OCI-LY3 (cell line): ENCODE results near the gene FGB.

ENCODE experiments used
- H2AFZ ChIP-seq: fragments of 200-600, 300-600 bp; shearing (Covaris generic); 2 replicates; pipeline ENCODE4 v1.6.0; 2014; ENCODE audit warnings: antibody characterized with exemption, low read depth, low read length
- H3K27ac ChIP-seq: fragments of 200-600, 300-600 bp; sonication (generic); 2 replicates; pipeline ENCODE4 v1.5.1; 2014; ENCODE audit warnings: mild to moderate bottlenecking, low read length, moderate library complexity, mixed read lengths
- H3K27me3 ChIP-seq: fragments of 200-600, 300-600 bp; sonication (generic); 2 replicates; pipeline ENCODE4 v1.6.1; 2014; ENCODE audit warnings: low read depth, low read length, mixed read lengths
- H3K36me3 ChIP-seq: fragments of 200-600, 300-600 bp; sonication (generic); replicated peaks from 2 replicates; pipeline ENCODE3; 2014; ENCODE audit warnings: low read depth, low read length, mixed read lengths
- H3K4me1 ChIP-seq: fragments of 300-600, 200-600 bp; sonication (generic); 2 replicates; pipeline ENCODE4 v1.6.1; 2014; ENCODE audit warnings: low read length, mixed read lengths
- H3K4me2 ChIP-seq: fragments of 200-600, 300-600 bp; sonication (generic); 2 replicates; pipeline ENCODE4 v1.6.1; 2014; ENCODE audit warnings: low read length, mixed read lengths
- H3K4me3 ChIP-seq: fragments of 300-600, 200-600 bp; sonication (generic); 2 replicates; pipeline ENCODE4 v1.5.1; 2014; ENCODE audit warnings: antibody characterized with exemption, mild to moderate bottlenecking, low read length, moderate library complexity
- H3K79me2 ChIP-seq: fragments of 300-600, 200-600 bp; shearing (Covaris generic); 2 replicates; pipeline ENCODE4 v1.6.1; 2014; ENCODE audit warnings: mild to moderate bottlenecking, low read length, mixed read lengths
- H3K9ac ChIP-seq: fragments of 300-600, 200-600 bp; shearing (Covaris generic); 2 replicates; pipeline ENCODE4 v1.6.0; 2014; ENCODE audit warnings: mild to moderate bottlenecking, low read length, moderate library complexity
- H3K9me3 ChIP-seq: fragments of 200-600, 300-600 bp; shearing (Covaris generic); 2 replicates; pipeline ENCODE4 v1.6.1; 2014; ENCODE audit warnings: low read length, mixed read lengths; ENCODE audit not compliant: insufficient read depth
- H4K20me1 ChIP-seq: fragments of 200-600, 300-600 bp; sonication (generic); 2 replicates; pipeline ENCODE4 v1.6.1; 2016; ENCODE audit warnings: low read length, mixed read lengths; ENCODE audit not compliant: insufficient read depth
- CTCF ChIP-seq: fragments of 200-600, 300-600 bp; sonication (generic); IDR thresholded peaks from 2 replicates; pipeline ENCODE4 v1.5.1; 2014; ENCODE audit warnings: antibody characterized with exemption, low read length, low read depth
- EZH2phosphoT487 ChIP-seq: fragments of 200-600 bp; shearing (Covaris generic); IDR thresholded peaks from 2 replicates; pipeline ENCODE4 v1.6.1; 2018; ENCODE audit warnings: antibody characterized with exemption, mixed run types, low read depth

Gene FGB

DNA sequence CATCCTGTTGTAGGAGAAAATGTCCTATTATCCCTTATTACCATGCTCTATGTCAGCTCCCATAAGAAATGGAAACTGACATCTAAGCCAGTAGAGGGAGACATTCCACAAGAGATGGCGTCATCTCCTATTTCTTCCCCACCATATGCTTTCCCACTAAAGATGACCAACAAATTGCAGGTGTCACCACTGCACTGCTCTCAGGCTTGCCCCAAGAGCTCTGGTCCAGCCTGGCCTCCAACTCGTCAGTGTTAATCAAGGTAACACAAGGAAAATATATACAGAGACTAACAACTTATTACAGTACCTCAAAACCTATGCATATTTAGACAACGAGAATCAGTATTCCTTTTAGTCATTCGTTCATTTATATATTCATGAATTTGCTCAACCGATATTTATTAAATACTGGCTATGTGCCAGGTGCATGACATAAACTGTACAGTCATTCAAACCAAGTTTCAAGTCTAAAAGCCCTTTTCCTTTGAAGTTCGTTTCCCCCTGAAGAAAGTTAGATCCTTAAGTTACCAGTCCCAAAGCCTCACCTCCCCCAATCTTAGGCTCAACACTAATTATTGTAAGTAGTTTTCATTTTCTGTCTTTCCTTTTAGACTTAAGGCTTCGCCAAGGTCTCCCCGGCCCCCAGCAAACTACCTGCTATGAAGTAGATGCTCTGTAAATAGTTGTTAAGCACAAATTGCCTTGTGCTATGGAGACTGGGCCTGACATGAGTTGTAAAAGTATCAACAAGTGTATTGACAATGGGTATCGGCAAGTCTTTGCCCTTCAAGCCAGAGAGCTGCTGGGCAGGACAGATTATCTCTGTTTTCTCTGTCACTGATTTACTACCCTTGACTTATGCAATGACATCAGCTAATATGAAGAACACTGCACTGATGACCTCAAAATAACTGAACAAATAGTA lies 3.1 kb upstream of the FGB start:
- Histone ChIP-seq H2AFZ (peak overlapping the region; percentile 33), H3K27me3 (no peaks in the 10 kb centered on the region), H3K4me1 (peaks cover 4% of the 10 kb centered on the region; the same call in 1 of the 2 replicates), H3K9me3 (peaks cover 10% of the 10 kb centered on the region; the same call in 1 of the 2 replicates), H3K36me3 (no peaks in the 10 kb centered on the region), H3K79me2 (no peaks in the 10 kb centered on the region), H3K4me2 (peak overlapping the region; percentile 48), H4K20me1 (no peaks in the 10 kb centered on the region), H3K9ac (no peak overlapping the region), H3K27ac (no peak overlapping the region), H3K4me3 (0 out of 2 replicates have a peak overlapping the region, but pooled peaks have one; percentile 9)
- TF ChIP-seq CTCF: peak; percentile 96
- TF ChIP-seq EZH2phosphoT487: no peak

- H3K36me3 ChIP-seq: no peaks in the 10 kb centered on the region
- H3K27me3 ChIP-seq: no peaks in the 10 kb centered on the region
- TF ChIP-seq EZH2phosphoT487 (no peak), CTCF (no peak)
- peaks cover 10% of the 10 kb centered on the region; the same call in 1 of the 2 replicates for H3K9me3 ChIP-seq
- no peaks in the 10 kb centered on the region for H4K20me1 ChIP-seq
- no peak overlapping the region for H3K4me3 ChIP-seq
- H2AFZ ChIP-seq: no peak overlapping the region
- H3K79me2 ChIP-seq: no peaks in the 10 kb centered on the region
- H3K4me1 ChIP-seq: peaks cover 4% of the 10 kb centered on the region; the same call in 1 of the 2 replicates
- no peak overlapping the region for H3K4me2 ChIP-seq
- no peak overlapping the region for H3K9ac ChIP-seq
- H3K27ac ChIP-seq: no peak overlapping the region
Measured at GRCh38 chr4:154560419-154560801, 2.4 kb upstream of the FGB start.

- Histone ChIP-seq H3K4me1 (peaks cover 4% of the 10 kb centered on the region; the same call in 1 of the 2 replicates), H3K4me2 (no peak overlapping the region), H3K9ac (no peak overlapping the region), H4K20me1 (no peaks in the 10 kb centered on the region), H3K36me3 (no peaks in the 10 kb centered on the region), H3K27ac (no peak overlapping the region), H3K79me2 (no peaks in the 10 kb centered on the region), H3K27me3 (no peaks in the 10 kb centered on the region), H3K9me3 (peaks cover 10% of the 10 kb centered on the region; the same call in 1 of the 2 replicates), H2AFZ (no peak overlapping the region), H3K4me3 (no peak overlapping the region)
- TF ChIP-seq EZH2phosphoT487 (no peak), CTCF (no peak)
Measured at GRCh38 chr4:154560824-154561231, 2.0 kb upstream of the FGB start.

DNA sequence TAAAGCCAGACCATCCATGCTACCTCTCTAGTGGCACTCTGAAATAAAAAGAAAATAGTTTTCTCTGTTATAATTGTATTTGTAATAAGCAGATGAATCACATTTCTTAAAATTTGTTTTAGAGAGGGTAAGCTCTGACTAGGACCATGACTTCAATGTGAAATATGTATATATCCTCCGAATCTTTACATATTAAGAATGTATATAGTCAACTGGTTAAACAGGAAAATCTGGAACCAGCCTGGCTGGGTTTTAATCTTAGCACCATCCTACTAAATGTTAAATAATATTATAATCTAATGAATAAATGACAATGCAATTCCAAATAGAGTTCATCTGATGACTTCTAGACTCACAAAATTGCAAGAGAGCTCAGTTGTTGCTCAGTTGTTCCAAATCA lies 1.5 kb downstream of the FGB start:
- H2AFZ ChIP-seq: no peak overlapping the region
- H4K20me1 ChIP-seq: no peaks in the 10 kb centered on the region
- no peaks in the 10 kb centered on the region for H3K36me3 ChIP-seq
- no peaks in the 10 kb centered on the region for H3K9me3 ChIP-seq
- no peaks in the 10 kb centered on the region for H3K27me3 ChIP-seq
- no peak overlapping the region for H3K9ac ChIP-seq
- no peak overlapping the region for H3K4me2 ChIP-seq
- H3K4me3 ChIP-seq: no peak overlapping the region
- H3K27ac ChIP-seq: no peak overlapping the region
- H3K4me1 ChIP-seq: peaks cover 4% of the 10 kb centered on the region; the same call in 1 of the 2 replicates
- TF ChIP-seq EZH2phosphoT487 (no peak), CTCF (no peak)
- no peaks in the 10 kb centered on the region for H3K79me2 ChIP-seq
